ENCODE data around the gene IL12A. TPM values are rescaled to one million over a fixed set of nuclear protein-coding genes. Genes with fewer than 3 reads are reported as not detected.

The IL12A gene
- total RNA-seq, 1 donor from 2014 or later, result 6.6 TPM

DNA sequence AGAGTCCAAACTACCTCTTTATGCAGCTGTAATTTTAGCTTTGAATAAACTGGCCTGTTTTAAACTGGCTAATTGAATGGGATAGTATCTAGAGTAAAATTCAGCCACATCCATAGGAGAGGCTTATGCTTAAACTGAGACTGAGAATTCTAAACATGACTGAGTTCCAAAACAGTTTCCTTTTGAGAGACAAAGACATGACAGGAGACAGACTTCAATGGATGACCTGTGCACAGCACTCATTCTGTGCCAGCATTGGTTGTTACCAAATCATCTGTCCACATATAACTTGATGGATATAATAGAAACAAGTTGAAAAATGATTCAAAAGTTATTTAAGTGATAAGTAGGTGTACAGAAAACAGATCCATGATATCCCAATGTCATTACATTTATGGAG is 20.9 kb downstream of the IL12A start:
- TF ChIP-seq POLR2AphosphoS5 (IDR thresholded peaks at IDR 0.05; ENCODE audit: insufficient read depth in 1 of 2, low read depth in 1 of 2) (no peak), POLR2A (IDR thresholded peaks at IDR 0.05) (no peak)
- TF ChIP-seq, protein P1, sequence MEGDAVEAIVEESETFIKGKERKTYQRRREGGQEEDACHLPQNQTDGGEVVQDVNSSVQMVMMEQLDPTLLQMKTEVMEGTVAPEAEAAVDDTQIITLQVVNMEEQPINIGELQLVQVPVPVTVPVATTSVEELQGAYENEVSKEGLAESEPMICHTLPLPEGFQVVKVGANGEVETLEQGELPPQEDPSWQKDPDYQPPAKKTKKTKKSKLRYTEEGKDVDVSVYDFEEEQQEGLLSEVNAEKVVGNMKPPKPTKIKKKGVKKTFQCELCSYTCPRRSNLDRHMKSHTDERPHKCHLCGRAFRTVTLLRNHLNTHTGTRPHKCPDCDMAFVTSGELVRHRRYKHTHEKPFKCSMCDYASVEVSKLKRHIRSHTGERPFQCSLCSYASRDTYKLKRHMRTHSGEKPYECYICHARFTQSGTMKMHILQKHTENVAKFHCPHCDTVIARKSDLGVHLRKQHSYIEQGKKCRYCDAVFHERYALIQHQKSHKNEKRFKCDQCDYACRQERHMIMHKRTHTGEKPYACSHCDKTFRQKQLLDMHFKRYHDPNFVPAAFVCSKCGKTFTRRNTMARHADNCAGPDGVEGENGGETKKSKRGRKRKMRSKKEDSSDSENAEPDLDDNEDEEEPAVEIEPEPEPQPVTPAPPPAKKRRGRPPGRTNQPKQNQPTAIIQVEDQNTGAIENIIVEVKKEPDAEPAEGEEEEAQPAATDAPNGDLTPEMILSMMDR (IDR thresholded peaks at IDR 0.05), result no peak
- Histone ChIP-seq H3K27me3 (no peaks in the 10 kb centered on the region), H3K36me3 (no peaks in the 10 kb centered on the region), H3K9me3 (no peaks in the 10 kb centered on the region), H3K4me1 (no peaks in the 10 kb centered on the region), H3K27ac (no peak overlapping the region), H3K4me3 (no peak overlapping the region)
- DNase-seq (ENCODE audit: extremely low spot score in 2 of 2), result no peak
- intact Hi-C loops (cut with DNase I), result loop anchor here (10.0 kb wide), 1 partner anchor 195 kb away; no protein-coding TSS in a partner anchor

DNA sequence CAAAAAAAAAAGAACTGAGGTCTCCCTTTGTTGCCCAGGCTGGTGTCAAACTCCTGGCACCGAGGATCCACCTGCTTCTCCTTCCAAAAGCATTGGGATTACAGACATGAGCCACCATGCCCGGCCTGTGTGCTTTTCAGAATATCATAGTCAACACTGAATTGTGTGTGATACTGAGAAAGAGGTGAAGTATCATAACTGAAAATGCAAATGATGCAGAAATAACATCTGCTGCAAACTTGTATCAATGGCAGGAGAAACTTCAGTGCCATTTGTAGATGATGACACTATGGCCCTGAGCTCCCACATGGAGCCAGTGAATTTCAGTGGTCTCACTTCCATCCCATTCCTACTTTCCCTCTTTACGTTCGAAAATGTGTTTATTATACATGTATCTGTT is 21.9 kb downstream of the IL12A start:
- Histone ChIP-seq H3K36me3 (no peaks in the 10 kb centered on the region), H3K27ac (no peak overlapping the region), H3K4me3 (no peak overlapping the region), H3K27me3 (no peaks in the 10 kb centered on the region), H3K4me1 (no peaks in the 10 kb centered on the region), H3K9me3 (no peaks in the 10 kb centered on the region)
- intact Hi-C loops (cut with DNase I), result no loop called here
- TF ChIP-seq POLR2AphosphoS5 (IDR thresholded peaks at IDR 0.05; ENCODE audit: insufficient read depth in 1 of 2, low read depth in 1 of 2) (no peak), POLR2A (IDR thresholded peaks at IDR 0.05) (no peak)
- TF ChIP-seq, protein P1 (IDR thresholded peaks at IDR 0.05), result no peak
- no peak for DNase-seq (ENCODE audit: extremely low spot score in 2 of 2)

DNA sequence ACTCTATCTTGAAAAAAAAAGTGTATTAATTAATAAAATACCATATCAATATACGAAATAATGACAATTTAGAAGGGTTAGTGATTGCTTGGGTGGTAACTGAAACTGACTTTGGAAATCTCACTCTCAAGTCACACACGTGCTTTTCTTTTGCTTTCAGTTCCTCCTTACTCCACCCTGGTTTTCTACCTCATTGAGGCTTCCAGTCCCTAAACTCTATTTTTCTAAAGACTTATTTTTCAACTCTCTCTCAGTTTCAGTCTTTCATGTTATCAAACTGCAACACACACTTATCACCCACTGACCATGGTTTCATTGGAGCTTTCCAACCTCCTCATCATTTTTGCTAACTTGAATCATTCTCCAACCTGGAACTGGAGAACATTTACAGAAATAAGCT is 23.5 kb downstream of the IL12A start:
- H3K4me3 ChIP-seq, result no peak overlapping the region
- no peak for DNase-seq (ENCODE audit: extremely low spot score in 2 of 2)
- no peaks in the 10 kb centered on the region for H3K36me3 ChIP-seq
- no peak overlapping the region for H3K27ac ChIP-seq
- H3K9me3 ChIP-seq, result no peaks in the 10 kb centered on the region
- no peaks in the 10 kb centered on the region for H3K4me1 ChIP-seq
- H3K27me3 ChIP-seq, result no peaks in the 10 kb centered on the region
- TF ChIP-seq POLR2A (IDR thresholded peaks at IDR 0.05) (no peak), POLR2AphosphoS5 (IDR thresholded peaks at IDR 0.05; ENCODE audit: insufficient read depth in 1 of 2, low read depth in 1 of 2) (no peak)
- TF ChIP-seq, protein P1 (IDR thresholded peaks at IDR 0.05), result no peak
- intact Hi-C loops (cut with DNase I), result no loop called here

DNA sequence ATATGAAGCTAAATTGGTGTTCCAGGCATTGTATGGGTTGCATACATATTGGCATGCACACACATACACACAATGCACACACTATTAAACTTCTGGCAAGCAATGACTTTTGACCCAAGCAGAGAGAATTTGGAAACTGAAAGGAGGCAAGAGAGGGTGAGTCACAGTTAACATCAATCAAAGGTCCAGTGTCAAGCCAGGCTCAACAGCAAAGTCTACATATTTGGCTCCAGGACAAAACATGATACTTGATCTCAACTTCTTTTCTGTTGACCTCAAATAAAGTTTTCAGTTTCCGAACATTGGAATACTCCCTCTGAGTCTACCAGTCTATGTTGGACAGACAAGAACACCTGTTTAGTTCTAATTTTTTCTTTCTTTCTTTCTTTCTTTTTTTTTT is 28.3 kb downstream of the IL12A start:
- Histone ChIP-seq H3K36me3 (no peaks in the 10 kb centered on the region), H3K4me3 (no peak overlapping the region), H3K27me3 (no peaks in the 10 kb centered on the region), H3K27ac (no peak overlapping the region), H3K9me3 (no peaks in the 10 kb centered on the region), H3K4me1 (no peaks in the 10 kb centered on the region)
- TF ChIP-seq, protein P1 (IDR thresholded peaks at IDR 0.05), result no peak
- TF ChIP-seq POLR2A (IDR thresholded peaks at IDR 0.05) (no peak), POLR2AphosphoS5 (IDR thresholded peaks at IDR 0.05; ENCODE audit: insufficient read depth in 1 of 2, low read depth in 1 of 2) (no peak)
- intact Hi-C loops (cut with DNase I), result no loop called here
- DNase-seq (ENCODE audit: extremely low spot score in 2 of 2), result no peak

DNA sequence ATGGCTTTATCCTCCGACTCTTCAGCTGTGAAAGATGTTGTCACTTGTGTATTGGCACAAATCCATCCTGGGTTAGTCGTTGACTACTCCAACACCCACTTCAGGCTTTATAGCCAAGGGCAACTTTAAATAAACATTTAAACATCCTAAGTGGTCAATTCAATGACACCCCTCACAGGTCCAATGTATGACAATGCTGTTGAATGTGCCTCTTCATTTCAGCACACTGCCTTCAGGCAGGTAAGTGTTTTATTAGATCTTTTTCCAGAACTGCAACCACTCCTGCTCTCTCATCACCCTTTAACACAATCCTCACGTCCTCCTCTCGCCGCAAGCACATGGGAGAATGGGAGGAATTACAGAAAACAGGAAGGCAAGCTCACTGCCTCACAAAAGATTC is 30.3 kb downstream of the IL12A start:
- DNase-seq (ENCODE audit: extremely low spot score in 2 of 2), result no peak
- intact Hi-C loops (cut with DNase I), result no loop called here
- no peak overlapping the region for H3K27ac ChIP-seq
- TF ChIP-seq POLR2AphosphoS5 (IDR thresholded peaks at IDR 0.05; ENCODE audit: insufficient read depth in 1 of 2, low read depth in 1 of 2) (no peak), POLR2A (IDR thresholded peaks at IDR 0.05) (no peak)
- TF ChIP-seq, protein P1 (IDR thresholded peaks at IDR 0.05), result no peak
- H3K4me3 ChIP-seq, result no peak overlapping the region
- H3K27me3 ChIP-seq, result no peaks in the 10 kb centered on the region
- no peaks in the 10 kb centered on the region for H3K9me3 ChIP-seq
- no peaks in the 10 kb centered on the region for H3K36me3 ChIP-seq
- no peaks in the 10 kb centered on the region for H3K4me1 ChIP-seq

Data from vagina (tissue), 2 donors.